Measurements from ENCODE around the gene RFFL.
A peak's percentile ranks its signal among the peaks of the same experiment; 100 is the strongest.
"Not testable (repeated sequence)": the region's sequence is repeated elsewhere in the genome, so short reads cannot be mapped to it uniquely, and the experiment has no call there.

The RFFL gene

GRCh38 chr17:35046740-35047283, 16.7 kb downstream of the RFFL start:
- DNase-seq (ENCODE audit: low read depth) = no peak

- DNase-seq (ENCODE audit: low read depth) = no peak
Observed at GRCh38 chr17:35046245-35046644, 17.3 kb downstream of the RFFL start.

GRCh38 chr17:35045458-35045979, 18.0 kb downstream of the RFFL start:
- not testable (repeated sequence) for DNase-seq (ENCODE audit: low read depth)

- no peak for DNase-seq (ENCODE audit: low read depth)
Observed at GRCh38 chr17:35044181-35044580, 19.3 kb downstream of the RFFL start.

GRCh38 chr17:35041390-35041789, 22.1 kb downstream of the RFFL start:
- DNase-seq (ENCODE audit: low read depth) = no peak

- DNase-seq (ENCODE audit: low read depth) = no peak
Observed at GRCh38 chr17:35038453-35038852, 25.1 kb downstream of the RFFL start.

GRCh38 chr17:35030780-35031179, 32.7 kb downstream of the RFFL start:
- no peak for DNase-seq (ENCODE audit: low read depth)

- no peak for DNase-seq (ENCODE audit: low read depth)
Observed at GRCh38 chr17:35028531-35029262, 34.8 kb downstream of the RFFL start.

- DNase-seq (ENCODE audit: low read depth) = not testable (repeated sequence)
Observed at GRCh38 chr17:35028097-35028496, 35.4 kb downstream of the RFFL start.

GRCh38 chr17:35025541-35025940, 38.0 kb downstream of the RFFL start:
- DNase-seq (ENCODE audit: low read depth) = no peak

- no peak for DNase-seq (ENCODE audit: low read depth)
Observed at GRCh38 chr17:35023538-35023937, 40.0 kb downstream of the RFFL start.

- peak; percentile 83 for DNase-seq (ENCODE audit: low read depth)
Observed at GRCh38 chr17:35022536-35023063, 40.9 kb downstream of the RFFL start.

GRCh38 chr17:35021520-35022380, 41.8 kb downstream of the RFFL start:
- no peak for DNase-seq (ENCODE audit: low read depth)

GRCh38 chr17:35019386-35020179, 43.9 kb downstream of the RFFL start:
- no peak for DNase-seq (ENCODE audit: low read depth)

- no peak for DNase-seq (ENCODE audit: low read depth)
Observed at GRCh38 chr17:35018814-35019213, 44.7 kb downstream of the RFFL start.

- DNase-seq (ENCODE audit: low read depth) = no peak
Observed at GRCh38 chr17:35017021-35017420, 46.5 kb downstream of the RFFL start.

- DNase-seq (ENCODE audit: low read depth) = no peak
Observed at GRCh38 chr17:35016369-35016768, 47.1 kb downstream of the RFFL start.

- no peak for DNase-seq (ENCODE audit: low read depth)
Observed at GRCh38 chr17:35011671-35012216, 51.8 kb downstream of the RFFL start.

- DNase-seq (ENCODE audit: low read depth) = no peak
Observed at GRCh38 chr17:35010093-35010492, 53.4 kb downstream of the RFFL start.

- no peak for DNase-seq (ENCODE audit: low read depth)
Observed at GRCh38 chr17:35006961-35007360, 56.5 kb downstream of the RFFL start.

GRCh38 chr17:35006345-35006744, 57.2 kb downstream of the RFFL start:
- DNase-seq (ENCODE audit: low read depth) = no peak

Measured in stromal cell of bone marrow (primary cell).